NB4 (cell line): ENCODE measurements around the gene IRAK3.

Experiments
- DNase-seq: peaks from one replicate; pipeline ENCODE4 v3.0.0; 2010; ENCODE audit warnings: low read depth
- H3K4me3 ChIP-seq: one replicate; pipeline ENCODE4 v1.5.1; 2011; ENCODE audit warnings: mild to moderate bottlenecking, low read depth, low read length, moderate library complexity
- MYC ChIP-seq: IDR thresholded peaks from 2 replicates; pipeline ENCODE4 v1.6.1; 2011; ENCODE audit warnings: low read depth, low read length
- POLR2A ChIP-seq: IDR thresholded peaks from 2 replicates; pipeline ENCODE4 v1.6.1; 2011; ENCODE audit warnings: mild to moderate bottlenecking; ENCODE audit not compliant: insufficient read length; ENCODE audit errors: extremely low read depth
- TF ChIP-seq, protein P1 (sequence below): IDR thresholded peaks from 2 replicates; pipeline ENCODE4 v1.6.1; 2011; ENCODE audit warnings: low read depth, low read length
- TF ChIP-seq, protein P2 (sequence below): IDR thresholded peaks from one replicate; pipeline ENCODE4 v1.5.1; 2012; ENCODE audit warnings: low read depth, low read length

IRAK3 gene

DNA sequence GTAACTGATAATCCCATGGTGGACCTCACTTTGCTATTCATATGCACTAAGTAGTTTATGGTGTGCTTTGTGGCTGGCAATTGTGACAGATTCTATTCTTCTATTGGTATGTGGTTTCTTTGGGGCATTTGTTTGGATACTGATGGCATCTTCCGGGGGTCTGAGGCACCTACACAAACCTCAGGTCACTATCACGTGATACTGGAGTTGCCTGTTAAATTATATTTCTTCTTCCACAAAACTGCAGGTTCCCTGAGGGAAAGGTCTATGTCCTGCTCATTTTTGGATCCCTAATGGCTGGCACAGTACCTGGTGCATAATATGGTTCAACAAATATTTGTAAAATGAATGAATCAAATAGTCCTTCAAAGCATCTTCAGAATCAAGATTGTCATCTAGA is 63.8 kb downstream of the IRAK3 start:
- no peak for TF ChIP-seq POLR2A
- no peak overlapping the region for H3K4me3 ChIP-seq

DNA sequence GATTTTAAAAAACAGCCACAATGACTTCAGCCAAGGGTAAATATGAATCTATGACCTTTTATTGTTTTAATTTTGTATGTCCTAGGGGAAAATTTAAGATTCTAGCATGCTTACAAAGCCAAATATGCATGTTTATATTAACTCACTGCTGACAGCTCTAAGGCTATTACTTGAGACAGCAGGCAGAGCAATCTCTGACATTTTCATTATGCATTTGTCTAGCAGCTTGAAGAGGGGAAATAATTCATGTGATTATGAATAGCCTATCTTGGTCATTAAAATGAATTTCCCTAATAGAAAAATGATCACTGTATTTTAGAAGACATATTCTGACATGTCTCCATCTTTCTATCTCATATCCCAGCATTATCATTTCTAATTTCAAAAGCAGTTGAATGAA is 66.7 kb downstream of the IRAK3 start:
- H3K4me3 ChIP-seq = no peak overlapping the region
- no peak for DNase-seq
- TF ChIP-seq, protein P1, sequence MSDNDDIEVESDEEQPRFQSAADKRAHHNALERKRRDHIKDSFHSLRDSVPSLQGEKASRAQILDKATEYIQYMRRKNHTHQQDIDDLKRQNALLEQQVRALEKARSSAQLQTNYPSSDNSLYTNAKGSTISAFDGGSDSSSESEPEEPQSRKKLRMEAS = no peak

More for the DNA sequence above, 63.8 kb downstream of the IRAK3 start:
- DNase-seq = no peak

DNA sequence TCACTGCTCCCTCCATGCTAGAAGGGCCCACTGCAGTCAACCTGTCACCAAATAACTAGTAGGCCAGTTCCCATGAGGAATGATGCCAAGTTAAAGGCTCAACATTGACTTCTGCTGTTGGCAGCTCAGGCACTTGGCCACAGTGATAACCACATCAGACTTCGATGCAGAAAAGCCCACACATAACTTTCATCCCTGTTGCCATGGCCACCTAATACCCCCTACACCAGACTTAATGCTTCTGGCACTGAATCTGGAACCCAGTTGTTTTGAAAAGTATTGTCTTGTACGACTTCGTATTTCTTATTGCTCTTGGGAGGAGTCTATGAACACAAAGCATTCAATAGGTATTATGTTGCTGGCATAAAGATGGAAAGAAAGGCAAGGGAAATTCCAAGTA is 69.0 kb downstream of the IRAK3 start:
- TF ChIP-seq POLR2A = no peak
- TF ChIP-seq MYC = no peak
- TF ChIP-seq, protein P2, sequence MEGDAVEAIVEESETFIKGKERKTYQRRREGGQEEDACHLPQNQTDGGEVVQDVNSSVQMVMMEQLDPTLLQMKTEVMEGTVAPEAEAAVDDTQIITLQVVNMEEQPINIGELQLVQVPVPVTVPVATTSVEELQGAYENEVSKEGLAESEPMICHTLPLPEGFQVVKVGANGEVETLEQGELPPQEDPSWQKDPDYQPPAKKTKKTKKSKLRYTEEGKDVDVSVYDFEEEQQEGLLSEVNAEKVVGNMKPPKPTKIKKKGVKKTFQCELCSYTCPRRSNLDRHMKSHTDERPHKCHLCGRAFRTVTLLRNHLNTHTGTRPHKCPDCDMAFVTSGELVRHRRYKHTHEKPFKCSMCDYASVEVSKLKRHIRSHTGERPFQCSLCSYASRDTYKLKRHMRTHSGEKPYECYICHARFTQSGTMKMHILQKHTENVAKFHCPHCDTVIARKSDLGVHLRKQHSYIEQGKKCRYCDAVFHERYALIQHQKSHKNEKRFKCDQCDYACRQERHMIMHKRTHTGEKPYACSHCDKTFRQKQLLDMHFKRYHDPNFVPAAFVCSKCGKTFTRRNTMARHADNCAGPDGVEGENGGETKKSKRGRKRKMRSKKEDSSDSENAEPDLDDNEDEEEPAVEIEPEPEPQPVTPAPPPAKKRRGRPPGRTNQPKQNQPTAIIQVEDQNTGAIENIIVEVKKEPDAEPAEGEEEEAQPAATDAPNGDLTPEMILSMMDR = no peak
- no peak for DNase-seq
- no peak overlapping the region for H3K4me3 ChIP-seq

DNA sequence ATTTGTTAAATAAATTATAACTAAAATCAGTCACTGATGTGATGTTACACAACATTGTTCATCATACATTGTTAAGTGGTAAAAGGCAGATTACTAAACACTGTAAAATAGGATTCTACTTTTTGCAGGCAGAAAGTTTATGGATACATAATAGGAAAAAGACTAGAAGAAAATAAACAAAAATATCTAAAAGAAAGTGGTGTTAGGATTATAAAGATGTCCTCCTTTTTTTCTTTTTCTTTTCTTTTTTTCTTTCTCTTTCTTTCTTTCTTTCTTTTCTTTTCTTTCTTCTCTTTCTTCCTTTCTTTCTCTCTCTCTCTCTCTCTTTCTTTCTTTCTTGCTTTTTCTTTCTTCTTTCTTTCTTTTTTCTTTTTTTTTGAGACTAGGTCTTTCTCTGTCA is 73.7 kb downstream of the IRAK3 start:
- no peak overlapping the region for H3K4me3 ChIP-seq
- TF ChIP-seq, protein P1 = no peak
- TF ChIP-seq MYC (no peak), POLR2A (no peak)
- TF ChIP-seq, protein P2 = no peak
- no peak for DNase-seq

DNA sequence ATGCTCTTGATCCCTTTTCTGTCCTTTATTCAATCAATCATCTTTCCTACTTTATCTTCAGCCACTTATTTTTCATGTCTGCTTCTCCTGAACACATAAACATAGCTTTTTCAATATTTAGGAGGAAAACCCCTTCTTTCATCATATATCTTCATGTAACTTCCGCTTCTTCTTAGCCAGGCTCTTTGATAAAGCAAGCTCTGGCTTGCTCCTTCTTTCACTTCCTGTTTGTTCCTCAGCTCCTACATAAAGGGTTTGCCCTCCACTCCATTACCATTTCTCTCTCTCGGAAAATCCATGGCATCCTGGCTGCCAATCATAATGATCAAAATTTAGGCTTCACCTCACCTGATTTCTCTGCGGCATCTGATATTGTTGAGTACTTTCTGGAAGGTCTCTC is 79.5 kb downstream of the IRAK3 start:
- TF ChIP-seq MYC (no peak), POLR2A (no peak)
- TF ChIP-seq, protein P1 = no peak
- TF ChIP-seq, protein P2 = no peak
- peak overlapping the region; percentile 3 for H3K4me3 ChIP-seq
- peak; percentile 83 for DNase-seq

DNA sequence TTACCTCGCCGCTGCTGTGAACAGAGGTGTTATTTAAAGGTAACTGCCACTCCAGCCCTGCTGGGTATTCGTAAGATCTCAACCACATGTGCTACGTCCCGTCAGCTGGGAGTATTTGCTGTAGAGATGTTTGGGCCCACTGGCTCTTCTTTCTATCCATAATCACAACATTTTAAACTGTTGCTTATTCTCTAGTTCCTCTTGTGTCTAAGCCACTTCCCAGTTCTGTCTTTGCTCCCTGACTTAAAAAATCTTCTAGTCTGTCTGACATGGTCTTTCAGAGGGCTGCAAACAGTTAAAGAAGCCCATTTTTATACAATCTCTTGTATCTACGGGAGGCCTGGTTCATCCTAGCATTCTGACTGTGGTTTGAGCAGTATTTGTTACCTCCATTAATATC is 80.1 kb downstream of the IRAK3 start:
- peak; percentile 55 for DNase-seq
- TF ChIP-seq, protein P2 = no peak
- TF ChIP-seq, protein P1 = no peak
- H3K4me3 ChIP-seq = peak overlapping the region; percentile 3

DNA sequence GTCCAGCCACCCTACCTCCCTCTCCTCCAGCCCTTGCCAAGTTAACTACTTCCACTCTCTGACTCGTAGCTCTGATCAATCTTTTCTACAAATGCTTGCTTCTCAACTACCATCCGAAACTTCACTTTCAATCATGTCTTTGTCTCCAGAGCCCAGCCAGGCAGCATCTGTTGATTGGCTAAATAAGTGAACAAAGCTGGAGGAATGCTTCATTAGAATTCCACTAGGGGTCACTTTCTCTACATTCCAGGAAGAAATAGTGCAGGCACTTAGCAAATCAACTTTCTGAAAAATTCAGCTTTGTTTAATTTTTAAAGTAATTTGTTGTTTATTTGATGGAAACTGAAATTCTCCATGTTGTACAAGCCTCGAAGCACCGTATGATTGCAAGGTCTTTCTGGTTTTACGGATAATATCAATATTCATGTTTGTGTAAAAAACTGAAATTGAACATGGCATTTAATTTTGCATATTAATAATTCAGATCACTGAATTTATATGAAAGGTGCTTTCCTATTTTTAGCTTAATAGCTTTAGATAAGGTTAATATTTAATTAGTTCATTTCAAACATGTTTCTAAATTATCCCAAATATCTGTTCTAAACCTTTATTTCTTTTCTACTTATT is 80.9 kb downstream of the IRAK3 start:
- peak; percentile 83 for DNase-seq
- H3K4me3 ChIP-seq = no peak overlapping the region
- no peak for TF ChIP-seq POLR2A
- TF ChIP-seq, protein P2 = peak; percentile 61
- TF ChIP-seq, protein P1 = no peak
- TF ChIP-seq MYC = no peak
